Stimulated activated CD4-positive, alpha-beta T cell treated with anti-CD3 and anti-CD28 coated beads, Interleukin-15, amount 100 ng/mL, for 24 hours (primary cell): ENCODE results near the gene ASB2.

Source experiments
- DNase-seq: peaks from one replicate; pipeline ENCODE4 v3.0.0-alpha.2; 2020

The ASB2 gene

DNA sequence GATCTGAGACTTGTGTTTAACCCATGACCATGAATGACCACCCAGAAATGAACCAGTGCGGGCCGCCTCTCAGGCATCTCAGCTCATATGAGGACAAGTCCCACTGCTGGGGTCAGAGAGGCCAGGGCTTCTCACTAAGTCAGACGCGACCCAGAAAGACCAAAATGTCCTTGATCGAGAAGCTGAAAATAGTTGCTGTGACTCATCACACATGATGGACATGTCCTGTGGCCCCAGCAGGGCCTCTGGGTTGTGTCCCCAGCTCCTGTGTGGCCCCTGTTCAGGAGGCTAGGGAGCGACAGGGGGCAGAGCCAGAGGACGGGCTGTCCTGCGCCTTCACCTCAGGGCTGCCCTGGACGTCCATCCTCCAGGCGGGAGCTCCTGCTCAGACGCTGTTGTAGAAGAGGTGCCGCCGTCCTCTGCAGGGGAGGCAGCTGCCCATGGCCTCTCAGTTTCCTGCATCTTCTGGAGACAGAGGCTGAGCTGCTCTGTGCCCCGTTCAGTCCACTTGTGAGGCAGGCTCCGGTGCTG, 78.2 kb downstream of the ASB2 start:
- DNase-seq: no peak

DNA sequence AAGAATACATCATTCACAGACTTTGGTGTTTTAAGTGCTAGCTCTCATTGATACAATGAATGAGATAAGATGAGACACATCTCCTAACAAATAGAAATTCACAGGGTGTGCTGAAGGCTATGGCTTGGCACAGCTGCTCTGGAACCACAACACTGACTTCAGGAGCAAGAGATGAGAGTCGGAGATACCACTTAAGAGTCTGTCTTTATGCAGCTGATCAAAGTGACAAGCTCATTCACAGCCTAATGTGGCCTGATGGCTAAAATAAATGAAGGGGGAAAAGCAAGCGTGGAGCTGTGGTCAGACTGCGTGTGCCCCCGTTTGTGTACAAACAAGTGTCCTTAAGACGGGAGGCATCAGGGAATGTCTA, 78.9 kb downstream of the ASB2 start:
- no peak for DNase-seq

DNA sequence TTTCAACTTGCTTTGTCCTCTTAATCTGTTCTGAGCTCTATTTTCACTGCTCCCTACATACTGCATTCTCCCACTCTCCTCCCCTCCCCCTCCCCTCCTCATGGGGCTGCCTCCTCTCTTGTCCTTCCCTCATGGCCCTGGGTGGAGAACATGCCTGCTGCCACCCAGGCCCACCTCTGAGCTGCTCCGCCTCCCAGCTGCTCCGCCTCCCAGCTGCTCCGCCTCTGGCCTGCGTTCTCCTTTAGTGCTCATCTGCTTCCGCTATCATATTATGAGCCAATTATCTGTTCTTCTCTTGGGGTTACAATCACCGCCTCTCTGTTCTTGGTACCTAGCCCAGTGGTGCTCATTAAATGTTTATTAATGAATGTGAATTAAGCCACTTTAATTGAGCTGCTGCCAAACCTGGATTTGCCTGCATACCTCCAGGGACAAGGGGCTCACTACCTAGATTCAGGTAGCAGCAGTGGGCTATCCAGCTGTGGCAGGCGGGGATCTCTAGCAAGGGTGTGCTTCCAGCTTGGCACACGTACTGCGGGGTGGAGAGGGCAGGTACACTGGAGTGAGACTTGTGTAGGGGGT, 81.3 kb downstream of the ASB2 start:
- DNase-seq: no peak

GRCh38 chr14:93893661-93894261, 82.6 kb downstream of the ASB2 start:
- no peak for DNase-seq

GRCh38 chr14:93892923-93893558, 83.3 kb downstream of the ASB2 start:
- DNase-seq: peak; percentile 82

- no peak for DNase-seq
Observed at GRCh38 chr14:93892505-93892839, 83.9 kb downstream of the ASB2 start.

DNA sequence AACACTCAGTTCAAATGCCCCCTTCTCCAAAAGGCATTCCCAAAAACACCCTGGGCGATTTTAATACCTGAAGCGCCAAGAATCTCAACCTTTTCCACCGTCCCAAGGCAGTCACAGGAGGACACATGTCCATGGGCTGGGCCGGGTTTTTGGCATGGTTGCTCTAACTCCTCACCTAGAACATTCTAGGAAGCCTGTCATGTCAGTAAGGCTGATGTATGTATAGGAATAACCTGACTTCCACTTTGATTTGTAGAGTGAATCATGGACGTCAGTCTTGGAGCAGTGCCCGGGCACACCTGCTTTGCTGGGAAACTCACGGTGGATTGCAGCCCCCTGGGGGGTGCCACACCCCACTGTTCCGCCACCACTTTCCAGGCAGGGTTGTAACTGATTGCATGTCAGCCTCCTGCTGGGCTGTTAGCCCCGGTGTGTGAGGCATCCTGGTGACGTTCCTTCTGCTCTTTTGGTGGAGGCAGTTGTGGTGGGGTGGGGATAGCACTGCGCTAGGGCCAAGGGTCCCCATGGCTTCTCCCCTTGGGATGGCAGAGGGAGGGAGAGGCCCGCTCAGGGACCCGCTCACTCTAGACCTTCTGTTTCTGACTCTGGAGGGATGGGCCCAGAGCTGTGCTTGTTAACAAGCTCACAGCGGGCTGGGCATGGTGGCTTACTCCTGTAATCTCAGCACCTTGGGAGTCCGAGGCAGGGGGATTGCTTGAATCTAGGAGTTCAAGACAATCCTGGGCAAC, 84.4 kb downstream of the ASB2 start:
- DNase-seq: no peak

DNA sequence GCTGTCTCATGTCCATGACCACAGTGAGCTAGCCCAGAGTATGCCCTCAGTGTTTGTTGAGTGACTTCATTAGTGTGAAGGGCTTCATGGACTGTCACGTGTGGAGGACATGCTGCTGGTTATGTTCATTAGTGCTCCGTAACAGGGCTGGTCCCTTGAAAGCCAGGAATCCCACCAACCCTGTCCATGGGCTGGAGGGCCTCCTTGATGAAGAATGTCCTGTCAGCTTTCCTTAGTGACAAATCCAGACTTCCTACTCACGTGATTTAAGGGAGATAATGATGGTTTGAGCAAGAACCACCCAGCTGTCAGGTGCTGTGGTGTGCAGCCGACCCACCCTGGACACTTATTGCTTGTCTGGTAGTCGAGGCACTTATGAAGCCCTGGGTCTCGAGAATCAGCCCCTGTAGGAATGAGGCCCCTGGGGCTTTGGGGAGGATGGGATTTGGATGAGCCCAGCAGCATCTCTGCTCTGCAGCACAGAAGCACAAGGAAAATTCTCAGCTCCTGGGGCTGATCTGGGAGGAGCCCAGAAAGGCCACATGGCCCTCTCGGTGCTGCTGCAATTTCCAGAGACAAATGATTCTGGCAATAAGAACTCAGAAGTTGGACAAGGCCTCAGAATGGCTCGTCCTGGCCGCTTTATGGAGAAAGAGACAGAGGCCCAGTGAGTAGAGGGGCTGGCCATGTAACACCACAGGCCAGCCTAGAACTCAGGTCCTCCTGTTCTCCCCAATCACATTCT, 86.5 kb downstream of the ASB2 start:
- no peak for DNase-seq

DNA sequence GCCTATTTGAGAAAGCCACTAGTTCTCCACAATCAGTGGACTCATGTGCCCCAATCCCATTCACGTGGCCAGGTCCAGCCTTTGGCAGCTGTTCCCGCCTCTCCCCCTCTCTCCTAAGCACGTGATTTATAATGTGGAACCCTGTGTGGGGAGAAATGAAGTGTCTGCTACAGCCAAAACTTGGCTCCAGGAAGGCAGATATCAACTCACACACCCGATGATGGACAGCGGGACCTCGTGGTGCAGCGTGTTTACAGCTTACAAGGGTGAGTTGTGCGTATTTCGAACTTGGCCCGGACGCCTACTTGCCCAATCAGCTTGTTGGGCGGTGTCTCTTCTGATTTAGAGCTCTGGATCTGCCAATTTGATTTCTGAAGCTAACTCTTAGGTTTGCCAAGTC, 87.4 kb downstream of the ASB2 start:
- no peak for DNase-seq

- no peak for DNase-seq
Observed at GRCh38 chr14:93884950-93885349, 91.4 kb downstream of the ASB2 start.
